ENCODE measurements around the gene PRX. TPM values are rescaled to one million over a fixed set of nuclear protein-coding genes. Genes with fewer than 3 reads are reported as not detected.

Gene PRX
- total and polyA plus RNA-seq, 9 of the 15 experiments (the other 6 are each of a cell fraction or from before 2014, with no cell fraction given), result 0.65 to 3.5 (median 1.7) TPM; not detected in 2

DNA sequence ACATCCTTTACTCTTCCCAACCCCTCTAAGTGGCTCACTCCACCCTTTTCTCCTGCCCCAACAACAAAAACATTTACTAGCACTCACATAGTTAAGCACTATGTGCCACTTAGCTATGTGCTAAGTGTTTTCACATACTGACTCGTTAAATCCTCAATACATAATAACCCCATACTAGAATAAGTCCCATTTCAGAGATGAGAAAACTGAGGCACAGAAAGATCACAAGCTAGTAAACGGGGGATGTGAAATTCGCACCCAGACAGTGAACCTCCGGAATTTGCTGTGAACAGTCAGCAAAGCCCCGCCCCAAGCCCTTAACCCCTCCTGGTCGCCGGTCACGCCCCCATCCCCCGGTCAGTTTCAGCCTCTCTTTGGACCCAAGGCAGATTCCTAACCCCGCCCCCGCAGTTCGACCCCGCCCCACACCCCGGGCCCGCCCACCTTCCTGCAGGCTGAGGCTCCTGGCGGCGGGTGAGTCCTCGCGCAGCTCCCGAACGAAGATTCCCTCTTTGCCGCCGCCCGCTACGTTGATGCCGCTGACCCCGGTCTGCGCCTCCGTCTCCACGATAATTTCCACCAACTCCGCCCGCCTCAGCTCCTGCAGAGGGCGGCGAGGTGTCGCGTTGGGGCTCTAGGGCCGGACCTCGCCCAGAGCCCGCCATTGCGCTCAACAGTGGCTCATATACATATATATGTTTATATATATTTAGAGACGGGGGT lies 9.8 kb downstream of the PRX start:
- CTCF ChIA-PET (ENCODE audit: low intra/inter-chr PET ratio), result no interaction called here
- peak overlapping the region; percentile 87 for H3K4me2 ChIP-seq (ENCODE audit: insufficient read depth, low read length)
- no peaks in the 10 kb centered on the region for H3K27me3 ChIP-seq (ENCODE audit: control insufficient read depth in 2 of 2, insufficient read depth in 2 of 2, low read length in 2 of 2)
- intact Hi-C loops (cut with micrococcal nuclease) (no loop called here), in situ Hi-C loops (cut with MboI) (no loop called here)
- H3K27ac ChIP-seq (ENCODE audit: extremely low read depth, low read depth, low read length), result peak overlapping the region; percentile 70; the same call in 2 of the 3 replicates
- BruUV-seq (replicated peaks), result no TSS peak
- H3K9me3 ChIP-seq (replicated peaks; ENCODE audit: control insufficient read depth, insufficient read depth, low read depth, low read length), result no peaks in the 10 kb centered on the region
- H3K4me3 ChIP-seq, result peak overlapping the region; percentile 64
- no peaks in the 10 kb centered on the region for H3K9me1 ChIP-seq (ENCODE audit: control insufficient read depth, insufficient read depth, low read length)
- 0 out of 2 replicates have a peak, but pooled peaks cover 5% of the 10 kb centered on the region for H4K20me1 ChIP-seq (replicated peaks; ENCODE audit: control insufficient read depth, insufficient read depth, low read length)
- ATAC-seq (peak; percentile 91), FAIRE-seq (peak; percentile 93), DNase-seq (ENCODE audit: extremely low read depth in 1 of 4, low spot score in 3 of 4) (peak; percentile 96 to 98 (median 97))
- H3K79me2 ChIP-seq (ENCODE audit: control insufficient read depth, insufficient read depth, low read length), result no peaks in the 10 kb centered on the region
- 2% methylated on average over 27 of the region's 41 CpGs for WGBS (ENCODE audit: insufficient coverage, low coverage, missing lambda C conversion rate)
- peak overlapping the region; percentile 95 for H2AFZ ChIP-seq (ENCODE audit: low read depth, low read length)
- POLR2A ChIA-PET, result interaction anchor here (0.6 to 2.4 kb wide), 8 partner anchors 11 to 216 kb away, joined by 3 to 17 read pairs (median 4); no protein-coding TSS in a partner anchor
- H3K9ac ChIP-seq (ENCODE audit: insufficient read depth in 1 of 2, low read depth in 2 of 2, low read length in 2 of 2), result peak overlapping the region; percentile 54 to 90; a peak in 3 of 4 replicates
- H3K4me1 ChIP-seq (replicated peaks in 1 of 2; ENCODE audit: control insufficient read depth in 2 of 2, insufficient read depth in 2 of 2, low read length in 2 of 2), result peaks cover 24 to 37% of the 10 kb centered on the region in 2 experiments
- no peaks in the 10 kb centered on the region for H3K36me3 ChIP-seq (ENCODE audit: control insufficient read depth, insufficient read depth, low read length)
- TF ChIP-seq TEAD1 (CRISPR knock-in tag; IDR thresholded peaks at IDR 0.05) (0 out of 4 replicates have a peak, but pooled peaks have one; percentile 9 to 24), HLTF (IDR thresholded peaks at IDR 0.05) (peak; percentile 34; the same call in 1 of the 2 replicates), SRSF9 (IDR thresholded peaks at IDR 0.05; ENCODE audit: borderline replicate concordance, low read depth, low read length) (no peak), SOX6 (IDR thresholded peaks at IDR 0.05) (peak; percentile 20; the same call in 1 of the 2 replicates), BCOR (IDR thresholded peaks at IDR 0.05) (peak; percentile 100), RCOR1 (IDR thresholded peaks at IDR 0.05; ENCODE audit: borderline replicate concordance in 1 of 2, low read depth in 2 of 2, low read length in 2 of 2) (peak; percentile 54 to 95; a peak in 2 of 4 replicates), CBX1 (IDR thresholded peaks at IDR 0.05; ENCODE audit: low read depth) (peak; percentile 88; the same call in 1 of the 2 replicates), MCM5 (IDR thresholded peaks at IDR 0.05; ENCODE audit: low read depth) (no peak), DNMT1 (IDR thresholded peaks at IDR 0.05) (no peak), L3MBTL2 (IDR thresholded peaks at IDR 0.05) (peak; percentile 70; the same call in 1 of the 2 replicates), TEAD4 (IDR thresholded peaks at IDR 0.05; ENCODE audit: low read length) (peak; percentile 17; the same call in 1 of the 2 replicates), TEAD4 (CRISPR knock-in tag; IDR thresholded peaks at IDR 0.05; ENCODE audit: borderline replicate concordance) (no peak), ZNF24 (IDR thresholded peaks at IDR 0.05) (peak; percentile 29; the same call in 1 of the 2 replicates), SP1 (CRISPR knock-in tag; IDR thresholded peaks at IDR 0.05) (peak; percentile 48)
- TF ChIP-seq, protein P1, sequence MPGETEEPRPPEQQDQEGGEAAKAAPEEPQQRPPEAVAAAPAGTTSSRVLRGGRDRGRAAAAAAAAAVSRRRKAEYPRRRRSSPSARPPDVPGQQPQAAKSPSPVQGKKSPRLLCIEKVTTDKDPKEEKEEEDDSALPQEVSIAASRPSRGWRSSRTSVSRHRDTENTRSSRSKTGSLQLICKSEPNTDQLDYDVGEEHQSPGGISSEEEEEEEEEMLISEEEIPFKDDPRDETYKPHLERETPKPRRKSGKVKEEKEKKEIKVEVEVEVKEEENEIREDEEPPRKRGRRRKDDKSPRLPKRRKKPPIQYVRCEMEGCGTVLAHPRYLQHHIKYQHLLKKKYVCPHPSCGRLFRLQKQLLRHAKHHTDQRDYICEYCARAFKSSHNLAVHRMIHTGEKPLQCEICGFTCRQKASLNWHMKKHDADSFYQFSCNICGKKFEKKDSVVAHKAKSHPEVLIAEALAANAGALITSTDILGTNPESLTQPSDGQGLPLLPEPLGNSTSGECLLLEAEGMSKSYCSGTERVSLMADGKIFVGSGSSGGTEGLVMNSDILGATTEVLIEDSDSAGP (CRISPR knock-in tag; IDR thresholded peaks at IDR 0.05), result no peak
- TF ChIP-seq, protein P2, sequence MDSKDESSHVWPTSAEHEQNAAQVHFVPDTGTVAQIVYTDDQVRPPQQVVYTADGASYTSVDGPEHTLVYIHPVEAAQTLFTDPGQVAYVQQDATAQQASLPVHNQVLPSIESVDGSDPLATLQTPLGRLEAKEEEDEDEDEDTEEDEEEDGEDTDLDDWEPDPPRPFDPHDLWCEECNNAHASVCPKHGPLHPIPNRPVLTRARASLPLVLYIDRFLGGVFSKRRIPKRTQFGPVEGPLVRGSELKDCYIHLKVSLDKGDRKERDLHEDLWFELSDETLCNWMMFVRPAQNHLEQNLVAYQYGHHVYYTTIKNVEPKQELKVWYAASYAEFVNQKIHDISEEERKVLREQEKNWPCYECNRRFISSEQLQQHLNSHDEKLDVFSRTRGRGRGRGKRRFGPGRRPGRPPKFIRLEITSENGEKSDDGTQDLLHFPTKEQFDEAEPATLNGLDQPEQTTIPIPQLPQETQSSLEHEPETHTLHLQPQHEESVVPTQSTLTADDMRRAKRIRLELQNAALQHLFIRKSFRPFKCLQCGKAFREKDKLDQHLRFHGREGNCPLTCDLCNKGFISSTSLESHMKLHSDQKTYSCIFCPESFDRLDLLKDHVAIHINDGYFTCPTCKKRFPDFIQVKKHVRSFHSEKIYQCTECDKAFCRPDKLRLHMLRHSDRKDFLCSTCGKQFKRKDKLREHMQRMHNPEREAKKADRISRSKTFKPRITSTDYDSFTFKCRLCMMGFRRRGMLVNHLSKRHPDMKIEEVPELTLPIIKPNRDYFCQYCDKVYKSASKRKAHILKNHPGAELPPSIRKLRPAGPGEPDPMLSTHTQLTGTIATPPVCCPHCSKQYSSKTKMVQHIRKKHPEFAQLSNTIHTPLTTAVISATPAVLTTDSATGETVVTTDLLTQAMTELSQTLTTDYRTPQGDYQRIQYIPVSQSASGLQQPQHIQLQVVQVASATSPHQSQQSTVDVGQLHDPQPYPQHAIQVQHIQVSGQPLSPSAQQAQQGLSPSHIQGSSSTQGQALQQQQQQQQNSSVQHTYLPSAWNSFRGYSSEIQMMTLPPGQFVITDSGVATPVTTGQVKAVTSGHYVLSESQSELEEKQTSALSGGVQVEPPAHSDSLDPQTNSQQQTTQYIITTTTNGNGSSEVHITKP (IDR thresholded peaks at IDR 0.05; ENCODE audit: partially characterized antibody), result peak; percentile 2
- TF ChIP-seq, protein P3, sequence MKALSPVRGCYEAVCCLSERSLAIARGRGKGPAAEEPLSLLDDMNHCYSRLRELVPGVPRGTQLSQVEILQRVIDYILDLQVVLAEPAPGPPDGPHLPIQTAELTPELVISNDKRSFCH (CRISPR knock-in tag; IDR thresholded peaks at IDR 0.05), result no peak
- TF ChIP-seq, protein P3 (tag; IDR thresholded peaks at IDR 0.05), result no peak
